ENCODE data around the gene RPS19.

- TF ChIP-seq CTCF (IDR thresholded peaks at IDR 0.05; ENCODE audit: poor library complexity, severe bottlenecking): no peak
- TF ChIP-seq EZH2 (IDR thresholded peaks at IDR 0.05; ENCODE audit: borderline replicate concordance, insufficient read depth, low read length, poor library complexity, severe bottlenecking): no peak
Observed at GRCh38 chr19:41861846-41862245, 1.8 kb downstream of the RPS19 start.
